ENCODE results near the gene DACT3.

DACT3 gene, protein sequence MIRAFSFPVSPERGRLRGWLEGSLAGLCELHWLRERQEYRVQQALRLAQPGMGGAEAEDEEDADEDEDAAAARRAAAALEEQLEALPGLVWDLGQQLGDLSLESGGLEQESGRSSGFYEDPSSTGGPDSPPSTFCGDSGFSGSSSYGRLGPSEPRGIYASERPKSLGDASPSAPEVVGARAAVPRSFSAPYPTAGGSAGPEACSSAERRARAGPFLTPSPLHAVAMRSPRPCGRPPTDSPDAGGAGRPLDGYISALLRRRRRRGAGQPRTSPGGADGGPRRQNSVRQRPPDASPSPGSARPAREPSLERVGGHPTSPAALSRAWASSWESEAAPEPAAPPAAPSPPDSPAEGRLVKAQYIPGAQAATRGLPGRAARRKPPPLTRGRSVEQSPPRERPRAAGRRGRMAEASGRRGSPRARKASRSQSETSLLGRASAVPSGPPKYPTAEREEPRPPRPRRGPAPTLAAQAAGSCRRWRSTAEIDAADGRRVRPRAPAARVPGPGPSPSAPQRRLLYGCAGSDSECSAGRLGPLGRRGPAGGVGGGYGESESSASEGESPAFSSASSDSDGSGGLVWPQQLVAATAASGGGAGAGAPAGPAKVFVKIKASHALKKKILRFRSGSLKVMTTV

DNA sequence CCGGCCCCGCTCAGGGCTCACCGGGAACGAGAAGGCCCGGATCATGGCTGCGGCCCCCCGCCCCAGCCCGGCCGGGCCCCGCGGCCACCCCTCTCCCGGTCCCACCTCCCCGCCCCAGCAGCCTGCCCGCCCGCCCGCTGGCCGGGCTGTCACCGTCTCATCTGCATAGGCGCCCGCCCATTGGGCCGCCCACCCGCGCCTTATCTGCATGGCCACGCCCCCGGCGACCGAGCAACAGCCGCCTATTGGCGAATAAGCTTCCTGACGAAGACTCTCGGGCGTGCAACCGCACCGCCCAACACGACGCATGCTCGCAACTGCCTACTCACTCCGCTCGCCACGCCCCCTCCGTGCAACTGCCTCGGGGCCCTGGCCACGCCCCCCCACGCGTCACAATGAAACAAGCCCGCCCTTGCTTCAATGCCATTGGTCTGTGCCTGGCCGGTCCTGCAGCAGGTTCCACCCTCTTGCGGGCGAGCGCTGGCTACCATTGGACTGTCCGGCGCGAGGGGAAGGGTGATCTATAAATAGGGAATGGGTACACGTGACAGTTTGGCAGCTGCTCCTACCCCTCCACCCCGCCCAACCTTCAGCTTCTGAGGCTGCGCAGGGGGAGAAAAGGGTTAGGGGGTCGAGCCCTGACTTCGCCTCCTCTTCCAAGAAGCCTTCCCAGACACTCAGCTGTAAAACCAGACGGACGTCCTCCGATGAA, at the start of gene DACT3:
Gene DACT3 (minus strand): TSS at position 163 of the 712 bp plus-strand sequence. CDS start 118 bp downstream, at position 45.
- no peaks in the 10 kb centered on the region for H3K36me3 Mint-ChIP-seq (ENCODE audit: low read depth)
- H3K9me3 Mint-ChIP-seq, result no peaks in the 10 kb centered on the region
- peaks cover 27% of the 10 kb centered on the region for H3K4me1 Mint-ChIP-seq (ENCODE audit: low read depth)
- peak within 1 kb of the TSS; percentile 83 for H3K27ac Mint-ChIP-seq
- DNase-seq, result peak; percentile 100
- peaks cover 22% of the 10 kb centered on the region for H3K27me3 Mint-ChIP-seq
- H3K4me3 Mint-ChIP-seq, result peak within 1 kb of the TSS; percentile 73

DNA sequence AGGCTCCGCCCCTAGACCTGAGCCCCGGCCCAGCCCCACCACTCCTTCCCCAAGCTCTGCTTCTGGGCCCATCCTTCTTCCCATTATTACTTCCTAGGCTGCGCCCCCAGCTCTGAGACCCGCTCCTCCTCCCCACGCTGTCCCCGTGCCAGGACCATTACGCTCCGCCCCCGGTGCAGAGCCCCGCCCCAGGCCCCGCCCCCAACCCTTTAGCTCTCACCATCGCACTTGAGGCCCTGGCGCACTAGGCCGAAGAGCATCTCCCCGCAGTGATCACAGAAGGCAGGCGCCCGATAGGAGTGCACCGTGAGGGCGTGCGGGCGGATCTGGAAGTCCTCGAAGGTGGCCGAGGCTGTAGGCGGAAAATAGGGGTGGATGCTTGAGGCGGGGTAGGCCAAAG, 49.7 kb upstream of the DACT3 start:
- no peak overlapping the region for H3K27ac Mint-ChIP-seq
- no peak for DNase-seq
- H3K4me3 Mint-ChIP-seq, result no peak overlapping the region
- peaks cover 64% of the 10 kb centered on the region for H3K36me3 Mint-ChIP-seq (ENCODE audit: low read depth)
- H3K27me3 Mint-ChIP-seq, result no peaks in the 10 kb centered on the region
- H3K9me3 Mint-ChIP-seq, result no peaks in the 10 kb centered on the region
- H3K4me1 Mint-ChIP-seq (ENCODE audit: low read depth), result peaks cover 25% of the 10 kb centered on the region

DNA sequence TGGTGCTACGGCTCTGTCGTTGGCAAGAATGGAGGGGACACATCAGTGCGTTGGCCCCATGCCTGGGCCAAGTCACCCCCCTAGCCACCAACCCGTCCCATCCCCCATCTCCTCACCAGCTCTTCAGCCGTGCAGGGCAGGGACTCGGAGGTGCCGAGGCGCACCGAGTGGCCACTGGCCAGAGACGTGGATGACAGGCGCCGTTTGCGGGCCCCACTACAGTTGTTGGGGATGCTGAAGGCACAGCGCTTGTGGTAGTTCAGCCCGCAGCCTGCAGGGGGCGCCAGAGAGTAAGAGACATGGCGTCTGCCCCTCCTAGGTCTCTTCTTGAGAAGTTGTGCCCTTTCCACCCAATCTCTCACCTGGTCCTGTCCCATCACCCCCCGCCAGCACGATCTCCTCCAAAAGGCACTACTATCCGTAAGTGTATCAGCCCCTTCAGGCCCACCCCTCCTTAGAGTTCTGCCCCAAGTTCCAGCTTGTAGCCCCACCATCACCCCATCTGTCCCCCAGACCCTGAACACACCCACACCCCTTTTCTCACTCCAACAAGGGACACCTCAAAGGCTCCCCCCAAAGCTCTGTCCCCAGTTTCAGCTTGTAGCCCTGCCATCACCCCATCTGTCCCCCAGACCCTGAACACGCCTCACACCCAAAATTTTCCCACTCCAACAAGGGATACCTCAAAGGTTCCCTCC, 43.5 kb upstream of the DACT3 start:
- Mint-ChIP-seq H3K27ac (peak overlapping the region; percentile 50), H3K9me3 (no peaks in the 10 kb centered on the region), H3K36me3 (ENCODE audit: low read depth) (peaks cover 88% of the 10 kb centered on the region), H3K27me3 (no peaks in the 10 kb centered on the region), H3K4me1 (ENCODE audit: low read depth) (peaks cover 7% of the 10 kb centered on the region), H3K4me3 (no peak overlapping the region)
- peak; percentile 94 for DNase-seq

DNA sequence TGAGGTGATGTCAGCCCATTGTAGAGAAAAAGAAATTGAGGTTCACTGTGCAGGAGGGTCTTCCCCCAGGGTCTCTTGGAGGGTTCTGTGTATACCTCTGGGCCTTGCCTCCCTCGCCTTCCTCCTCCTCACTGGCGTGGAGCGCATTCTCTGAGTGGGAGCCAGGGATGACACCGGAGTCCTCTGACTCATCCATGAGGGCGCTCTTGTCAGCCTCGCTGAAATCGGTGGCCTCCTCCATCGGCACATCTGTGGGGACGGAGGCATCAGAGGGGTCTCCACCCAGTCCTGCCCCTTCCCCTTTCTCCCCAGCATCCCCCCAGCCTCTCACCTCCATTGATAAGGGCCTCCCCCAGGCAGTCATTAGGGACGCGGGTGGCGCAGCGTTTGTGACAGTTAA, 39.7 kb upstream of the DACT3 start:
- H3K36me3 Mint-ChIP-seq (ENCODE audit: low read depth), result peaks cover 90% of the 10 kb centered on the region
- no peak overlapping the region for H3K4me3 Mint-ChIP-seq
- H3K27me3 Mint-ChIP-seq, result no peaks in the 10 kb centered on the region
- no peak for DNase-seq
- peak overlapping the region; percentile 26 for H3K27ac Mint-ChIP-seq
- H3K9me3 Mint-ChIP-seq, result no peaks in the 10 kb centered on the region
- peaks cover 7% of the 10 kb centered on the region for H3K4me1 Mint-ChIP-seq (ENCODE audit: low read depth)

DNA sequence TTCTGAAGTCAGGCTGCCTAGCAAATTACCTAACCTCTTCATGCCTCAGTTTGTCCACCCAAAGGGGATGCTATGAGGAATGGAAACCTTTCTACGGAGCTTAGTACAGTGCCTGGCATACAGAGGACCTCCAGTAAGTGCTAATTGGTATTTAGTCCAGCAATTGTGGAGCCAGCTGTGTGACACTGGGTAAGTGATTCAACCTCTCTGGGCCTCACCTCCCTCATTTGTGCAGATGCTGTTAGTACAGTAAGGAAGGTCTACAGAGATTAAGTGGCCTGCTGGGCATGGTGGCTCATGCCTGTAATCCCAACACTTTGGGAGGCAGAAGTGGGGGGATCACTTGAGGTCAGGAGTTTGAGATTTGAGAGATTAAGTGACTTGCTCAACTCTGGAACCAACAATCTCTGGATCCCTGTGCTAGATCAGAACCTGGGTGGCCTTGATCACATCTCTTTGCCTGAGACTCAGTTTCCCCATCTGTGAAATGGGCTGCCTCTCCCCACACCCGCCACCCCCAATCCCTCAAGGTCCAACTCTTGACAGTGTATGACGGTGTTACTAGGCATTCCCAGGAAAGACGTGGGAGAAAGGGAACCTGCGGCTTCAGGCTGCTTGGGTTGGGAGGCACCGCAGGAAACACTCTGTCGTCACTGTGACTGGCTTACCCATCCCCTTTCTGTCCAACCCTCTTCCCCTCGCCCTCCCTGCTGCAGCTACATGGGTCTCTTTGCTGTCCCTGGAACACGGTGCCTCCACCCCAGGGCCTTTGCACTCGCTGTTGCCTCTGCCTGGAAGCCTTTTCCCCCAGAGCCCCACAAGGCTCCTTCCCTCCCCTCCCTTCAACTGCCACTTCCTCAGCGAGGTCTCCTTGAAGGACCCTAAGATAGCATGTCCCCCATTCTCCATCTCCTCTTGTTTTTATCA, 37.7 kb upstream of the DACT3 start:
- no peaks in the 10 kb centered on the region for H3K4me1 Mint-ChIP-seq (ENCODE audit: low read depth)

DNA sequence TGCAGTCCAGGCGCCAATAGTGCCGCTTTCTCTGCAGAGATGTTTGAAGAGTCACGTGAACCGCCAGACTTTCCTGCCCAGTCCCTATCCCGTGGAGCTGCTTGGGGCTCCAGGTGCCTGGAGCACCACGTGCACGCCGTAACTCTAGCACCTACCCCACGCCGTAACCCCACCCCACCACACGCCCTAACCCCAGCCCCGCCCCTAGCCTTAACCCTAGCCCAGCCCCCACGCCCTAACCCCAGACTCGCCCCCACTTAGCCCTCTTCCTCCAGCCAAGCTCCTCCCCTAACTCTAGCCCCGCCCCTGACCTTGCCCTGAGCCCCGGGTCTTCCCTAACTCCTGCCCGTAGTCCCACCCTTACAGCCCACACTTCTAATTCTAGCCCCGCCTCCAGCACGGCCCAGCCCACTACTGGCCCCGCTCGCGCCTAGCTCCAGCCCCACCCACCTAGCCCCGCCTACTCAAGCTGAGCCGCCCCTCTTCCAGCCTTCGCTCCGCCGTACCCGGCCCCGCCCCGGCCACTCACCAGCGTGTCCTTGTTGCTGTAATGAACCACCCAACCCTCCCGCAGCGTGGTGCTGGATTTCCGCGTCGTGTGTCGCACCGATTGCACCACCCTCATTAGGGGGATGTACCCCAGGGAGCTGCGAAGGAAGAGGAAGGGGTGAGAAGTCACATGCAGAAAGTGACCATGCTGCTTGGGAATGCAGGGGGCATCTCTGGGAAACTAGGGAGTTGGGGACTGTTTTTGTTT, 36.4 kb upstream of the DACT3 start:
- peaks cover 94% of the 10 kb centered on the region for H3K36me3 Mint-ChIP-seq (ENCODE audit: low read depth)
- no peaks in the 10 kb centered on the region for H3K27me3 Mint-ChIP-seq
- DNase-seq, result no peak
- no peak overlapping the region for H3K4me3 Mint-ChIP-seq
- no peaks in the 10 kb centered on the region for H3K9me3 Mint-ChIP-seq
- no peaks in the 10 kb centered on the region for H3K4me1 Mint-ChIP-seq (ENCODE audit: low read depth)
- H3K27ac Mint-ChIP-seq, result no peak overlapping the region

More for the DNA sequence above, 37.7 kb upstream of the DACT3 start:
- Mint-ChIP-seq H3K36me3 (ENCODE audit: low read depth) (peaks cover 91% of the 10 kb centered on the region), H3K27me3 (no peaks in the 10 kb centered on the region), H3K4me3 (no peak overlapping the region), H3K9me3 (no peaks in the 10 kb centered on the region), H3K27ac (peak overlapping the region; percentile 59)
- no peak for DNase-seq

DNA sequence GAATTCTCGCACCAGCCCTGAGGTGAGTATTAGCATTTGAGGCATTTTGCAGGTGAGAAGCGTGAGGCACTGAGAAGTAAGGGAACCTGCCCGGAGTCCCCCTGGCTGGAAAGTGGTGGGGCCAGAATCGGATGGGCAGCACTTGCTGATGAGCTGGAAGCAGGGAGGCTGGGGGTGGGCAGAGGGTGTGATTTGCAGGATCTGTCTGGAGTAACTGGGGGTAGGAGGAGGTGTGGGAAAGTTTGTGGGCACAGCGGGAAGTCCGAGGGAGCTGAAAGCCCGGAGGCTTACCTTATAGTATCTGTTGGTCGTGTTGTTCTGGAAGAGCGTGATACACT, 35.9 kb upstream of the DACT3 start:
- Mint-ChIP-seq H3K9me3 (no peaks in the 10 kb centered on the region), H3K36me3 (ENCODE audit: low read depth) (peaks cover 94% of the 10 kb centered on the region), H3K27ac (no peak overlapping the region), H3K4me3 (no peak overlapping the region), H3K4me1 (ENCODE audit: low read depth) (no peaks in the 10 kb centered on the region), H3K27me3 (no peaks in the 10 kb centered on the region)
- DNase-seq, result no peak

DNA sequence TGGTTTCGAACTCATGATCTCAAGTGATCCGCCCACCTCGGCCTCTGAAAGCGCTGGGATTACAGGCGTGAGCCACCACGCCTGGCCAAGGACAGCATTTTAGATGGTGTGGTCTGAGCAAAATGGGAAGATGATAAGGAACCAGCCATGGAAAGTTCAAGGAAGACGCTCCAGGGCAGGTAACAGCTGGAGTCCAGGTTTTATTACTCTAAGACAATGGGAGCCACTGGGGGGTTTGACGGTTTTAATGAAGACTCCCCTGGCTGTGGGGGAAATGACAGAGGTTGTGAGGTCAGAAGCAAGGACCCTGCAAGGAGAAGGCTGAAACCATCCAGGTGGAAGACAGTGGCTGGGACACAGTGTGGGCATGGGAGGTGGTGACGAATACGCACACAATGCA, 35.1 kb upstream of the DACT3 start:
- no peak for DNase-seq
- Mint-ChIP-seq H3K4me1 (ENCODE audit: low read depth) (no peaks in the 10 kb centered on the region), H3K36me3 (ENCODE audit: low read depth) (peaks cover 95% of the 10 kb centered on the region), H3K9me3 (no peaks in the 10 kb centered on the region), H3K27ac (peak overlapping the region; percentile 18), H3K4me3 (no peak overlapping the region), H3K27me3 (no peaks in the 10 kb centered on the region)

DNA sequence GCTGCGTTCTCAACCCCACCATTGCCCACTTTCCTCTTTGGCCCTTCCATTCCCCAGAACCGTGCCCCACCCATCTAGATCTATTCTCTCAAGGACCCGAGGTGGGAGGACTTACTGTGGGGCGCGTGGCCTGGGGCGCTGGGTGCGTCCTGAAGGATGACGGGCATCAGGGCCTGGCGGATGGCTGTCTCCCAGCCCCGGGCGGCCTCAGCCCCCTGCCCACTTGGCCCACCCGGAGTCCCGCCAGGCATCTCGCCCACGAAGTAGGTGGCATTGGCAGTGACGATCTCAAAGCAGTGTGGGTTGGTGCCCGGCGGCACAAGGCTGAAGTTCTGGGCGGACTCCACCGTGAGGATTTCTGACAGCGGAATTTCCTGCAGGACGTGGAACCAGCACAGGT, 32.8 kb upstream of the DACT3 start:
- Mint-ChIP-seq H3K4me1 (ENCODE audit: low read depth) (no peaks in the 10 kb centered on the region), H3K27ac (peak overlapping the region; percentile 67)

DNA sequence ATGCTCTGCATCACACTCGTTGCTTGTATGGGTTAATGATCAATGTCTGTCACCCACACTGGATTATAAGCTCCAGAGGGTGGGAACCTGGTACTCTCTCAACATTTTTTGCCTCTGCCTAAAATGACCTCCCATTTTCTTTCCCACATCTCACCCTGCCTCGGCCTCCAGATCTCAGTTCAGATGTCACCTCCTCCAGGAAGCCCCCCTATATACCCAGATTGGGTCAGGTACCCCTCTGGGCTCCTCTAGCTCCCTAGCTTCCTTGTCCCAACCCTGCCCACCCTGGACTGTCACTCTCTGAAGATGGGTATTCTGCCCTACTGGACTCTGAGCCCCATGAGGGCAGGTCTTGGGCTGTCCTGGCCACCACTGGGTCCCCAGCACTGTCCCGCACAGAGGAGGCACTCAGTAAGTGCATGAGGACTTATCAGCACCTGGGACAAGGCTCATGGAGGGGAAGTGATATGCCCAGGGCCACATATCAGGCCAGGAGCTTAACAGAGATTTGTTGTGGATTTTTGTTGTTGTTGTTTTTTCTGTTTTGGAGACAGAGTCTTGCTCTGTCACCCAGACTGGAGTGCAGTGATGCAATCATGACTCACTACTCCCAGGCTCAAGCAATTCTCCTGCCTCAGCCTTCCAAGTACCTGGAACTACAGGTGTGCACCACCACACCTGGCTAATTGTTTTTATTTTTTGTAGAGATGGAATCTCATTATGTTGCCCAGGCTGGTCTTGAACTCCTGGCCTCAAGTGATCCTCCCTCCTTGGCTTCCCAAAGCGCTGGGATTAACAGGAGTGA, 32.1 kb upstream of the DACT3 start:
- H3K27ac Mint-ChIP-seq, result peak overlapping the region; percentile 67
- H3K36me3 Mint-ChIP-seq (ENCODE audit: low read depth), result peaks cover 94% of the 10 kb centered on the region
- H3K4me3 Mint-ChIP-seq, result no peak overlapping the region
- H3K27me3 Mint-ChIP-seq, result no peaks in the 10 kb centered on the region
- no peaks in the 10 kb centered on the region for H3K9me3 Mint-ChIP-seq
- DNase-seq, result no peak
- no peaks in the 10 kb centered on the region for H3K4me1 Mint-ChIP-seq (ENCODE audit: low read depth)

More for the DNA sequence above, 32.8 kb upstream of the DACT3 start:
- H3K4me3 Mint-ChIP-seq, result no peak overlapping the region
- no peaks in the 10 kb centered on the region for H3K9me3 Mint-ChIP-seq
- H3K36me3 Mint-ChIP-seq (ENCODE audit: low read depth), result peaks cover 97% of the 10 kb centered on the region
- no peaks in the 10 kb centered on the region for H3K27me3 Mint-ChIP-seq
- DNase-seq, result no peak

DNA sequence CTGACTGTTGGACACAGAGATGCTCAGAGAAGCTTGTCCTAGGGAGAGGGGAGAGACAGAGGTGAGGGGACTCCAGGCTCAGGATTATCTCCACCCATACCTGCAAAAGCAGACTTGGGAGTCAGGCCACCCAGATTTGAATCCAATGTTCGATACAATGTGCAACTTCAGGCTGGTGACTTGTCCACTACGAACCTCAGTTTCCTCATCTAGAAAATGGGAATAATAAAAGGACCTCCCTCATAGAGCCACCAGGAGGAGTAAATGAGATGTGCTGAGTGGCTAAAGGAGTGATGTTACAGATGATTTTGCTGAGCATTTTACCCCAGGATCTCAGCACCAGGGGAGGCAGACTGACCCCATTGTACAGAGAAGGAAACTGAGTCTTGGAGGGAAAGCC, 31.0 kb upstream of the DACT3 start:
- Mint-ChIP-seq H3K9me3 (no peaks in the 10 kb centered on the region), H3K27me3 (no peaks in the 10 kb centered on the region), H3K27ac (no peak overlapping the region), H3K36me3 (ENCODE audit: low read depth) (peaks cover 93% of the 10 kb centered on the region), H3K4me3 (no peak overlapping the region), H3K4me1 (ENCODE audit: low read depth) (no peaks in the 10 kb centered on the region)
- no peak for DNase-seq

DNA sequence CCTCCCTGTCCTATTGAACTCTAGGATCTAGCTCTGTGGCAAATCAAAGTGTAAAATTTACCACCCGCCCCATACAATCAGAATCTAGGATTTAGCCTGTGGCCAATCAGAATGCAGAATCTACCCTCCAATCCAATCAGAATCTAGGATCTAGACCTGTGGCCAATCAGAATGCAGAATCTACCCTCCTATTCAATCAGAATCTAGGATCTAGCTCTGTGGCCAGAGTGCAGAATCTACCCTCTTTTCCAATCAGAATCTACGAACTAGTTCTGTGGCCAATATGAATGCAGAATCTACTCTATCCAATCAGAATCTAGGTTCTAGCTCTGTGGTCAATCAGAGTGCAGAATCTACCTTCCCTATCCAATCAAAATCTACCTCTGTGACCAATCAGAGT, 30.1 kb upstream of the DACT3 start:
- peaks cover 91% of the 10 kb centered on the region for H3K36me3 Mint-ChIP-seq (ENCODE audit: low read depth)
- H3K4me1 Mint-ChIP-seq (ENCODE audit: low read depth), result no peaks in the 10 kb centered on the region
- H3K27me3 Mint-ChIP-seq, result no peaks in the 10 kb centered on the region
- DNase-seq, result no peak
- no peaks in the 10 kb centered on the region for H3K9me3 Mint-ChIP-seq
- no peak overlapping the region for H3K27ac Mint-ChIP-seq
- no peak overlapping the region for H3K4me3 Mint-ChIP-seq
